HG02571 (cell line): Measurements from ENCODE around the gene DENND1A.
"Not testable (repeated sequence)": the region's sequence is repeated elsewhere in the genome, so short reads cannot be mapped to it uniquely, and the experiment has no call there.

Experiments
- ATAC-seq: cut with Tn5 transposase; IDR thresholded peaks from one replicate; pipeline ENCODE4 v1.9.1; 2021; ENCODE audit warnings: mild to moderate bottlenecking, moderate library complexity; ENCODE audit not compliant: unreplicated experiment

DENND1A gene

DNA sequence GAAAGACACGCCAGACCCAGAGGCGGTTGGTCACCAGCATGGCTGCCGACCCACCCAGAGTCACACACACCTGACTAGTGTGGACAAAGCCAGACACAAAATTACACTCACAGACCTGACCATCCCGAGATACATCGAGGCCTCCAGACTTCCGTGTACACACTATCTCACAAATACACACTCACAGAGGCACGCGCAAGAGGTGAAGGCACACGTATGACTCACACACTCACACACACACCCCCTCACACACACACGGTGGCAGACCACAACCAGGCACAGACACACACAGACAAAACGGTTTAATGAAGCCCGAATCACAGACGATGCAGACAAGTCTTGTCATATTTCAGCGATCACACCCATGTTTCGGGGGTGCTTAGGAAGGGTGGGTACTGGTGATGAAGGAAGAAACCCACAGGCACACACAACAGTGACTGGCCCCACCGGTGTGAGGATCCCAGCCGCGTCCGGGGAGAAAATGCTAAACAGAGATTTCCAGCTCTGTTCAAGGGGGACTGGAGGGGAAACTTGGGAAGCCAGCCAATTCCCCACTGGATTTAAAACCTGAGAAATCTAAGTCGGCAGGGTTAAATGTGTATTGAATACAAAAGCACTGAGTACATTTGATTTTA lies 522.6 kb downstream of the DENND1A start:
- ATAC-seq: no peak

DNA sequence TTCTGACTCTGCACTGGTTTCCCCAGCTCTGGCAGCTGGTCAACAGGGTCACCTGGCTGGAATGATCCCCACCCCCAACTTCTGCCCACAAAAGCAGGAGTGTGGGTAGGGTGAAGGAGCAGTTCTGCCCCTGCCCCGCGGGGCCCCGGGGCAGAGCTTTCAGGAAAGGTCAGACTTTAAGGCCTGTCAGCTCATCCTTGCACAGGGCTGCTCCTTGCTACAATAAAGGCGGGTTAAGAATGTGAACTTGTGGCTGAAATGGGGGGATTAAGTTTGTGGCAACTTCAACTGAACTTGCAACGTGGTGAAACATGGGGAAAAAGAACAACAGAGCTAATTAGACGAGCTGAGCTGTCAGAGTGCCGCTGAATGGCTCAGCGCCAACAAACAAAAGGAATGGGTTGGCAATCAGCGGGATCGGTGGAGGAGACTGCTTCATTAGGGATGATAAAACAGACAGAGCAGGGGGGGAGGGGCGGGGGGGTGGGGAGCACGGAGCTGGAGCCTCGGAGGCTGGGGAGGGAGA lies 523.2 kb downstream of the DENND1A start:
- ATAC-seq: no peak

DNA sequence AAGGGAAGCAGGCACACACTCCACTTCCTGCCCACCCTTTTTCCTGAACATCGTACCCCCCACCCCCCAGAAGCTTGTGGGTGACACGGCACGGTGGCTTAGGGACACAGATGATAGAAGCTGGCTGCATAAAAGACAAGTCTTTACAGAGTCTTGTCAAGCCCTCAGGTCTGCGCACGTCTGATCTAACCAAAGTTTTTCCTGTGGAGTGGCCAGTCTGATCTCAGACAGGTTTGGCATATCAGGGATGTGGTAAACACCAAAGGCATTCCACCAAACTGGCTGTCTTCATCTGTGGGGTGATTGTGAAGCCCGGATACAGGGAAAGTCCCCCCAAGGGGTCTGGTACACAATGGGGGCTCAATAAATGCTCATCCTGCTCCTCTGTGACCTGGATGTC lies 523.9 kb downstream of the DENND1A start:
- ATAC-seq: no peak

DNA sequence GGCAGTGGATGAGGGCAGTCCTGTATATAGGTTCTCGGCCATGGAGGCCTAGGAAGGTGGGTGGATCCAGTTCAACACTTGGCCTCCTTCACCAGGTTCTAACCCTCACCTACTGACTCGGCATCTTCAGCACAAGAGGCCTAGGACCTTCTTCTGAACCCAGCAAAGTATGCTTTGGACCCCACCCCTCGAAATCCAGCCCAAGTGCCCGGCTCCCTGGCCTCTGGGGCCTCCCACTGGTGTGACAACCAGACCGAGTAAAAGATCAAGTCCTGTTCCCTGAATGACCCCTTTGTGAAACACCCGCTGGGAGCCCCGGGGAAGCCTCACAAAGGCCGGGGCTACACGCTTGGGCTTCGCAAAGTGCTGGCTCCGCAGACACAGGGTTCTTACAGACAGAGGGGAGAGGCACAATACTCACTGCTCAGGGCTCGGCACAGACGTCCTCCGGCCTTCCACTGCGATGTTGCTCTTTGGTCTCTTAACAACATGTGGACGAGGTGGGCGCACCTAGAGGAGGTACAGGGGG lies 526.9 kb downstream of the DENND1A start:
- ATAC-seq: no peak

DNA sequence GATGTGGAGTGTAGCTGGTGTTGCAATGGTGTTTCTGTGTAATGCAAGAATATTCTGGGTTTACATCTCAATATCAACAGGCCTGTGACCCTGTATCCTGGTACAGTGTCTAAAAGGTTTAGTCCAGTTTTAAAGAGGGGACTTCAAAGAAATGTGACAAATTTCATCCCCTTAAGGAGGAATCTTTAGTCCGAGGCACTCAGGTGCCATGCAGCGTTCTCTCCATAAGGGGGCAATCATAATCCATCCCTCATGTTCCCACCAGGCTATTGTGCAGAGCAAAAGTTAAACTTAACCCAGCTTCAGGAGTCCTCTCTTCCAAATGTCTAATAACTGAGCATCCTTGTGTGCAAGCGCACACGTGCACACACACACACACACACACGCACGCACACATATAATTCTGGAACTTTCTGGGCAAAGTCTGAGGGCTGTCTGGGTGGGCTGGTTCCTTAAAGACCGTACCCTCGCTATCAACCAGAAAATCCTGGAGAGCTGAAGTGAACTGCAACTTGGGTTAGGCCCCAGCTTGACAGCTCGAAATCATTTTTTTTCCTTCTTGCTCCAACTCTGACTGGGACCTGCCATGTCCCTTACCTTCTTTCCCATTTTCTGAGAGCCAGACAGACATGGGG lies 527.9 kb downstream of the DENND1A start:
- no peak for ATAC-seq

DNA sequence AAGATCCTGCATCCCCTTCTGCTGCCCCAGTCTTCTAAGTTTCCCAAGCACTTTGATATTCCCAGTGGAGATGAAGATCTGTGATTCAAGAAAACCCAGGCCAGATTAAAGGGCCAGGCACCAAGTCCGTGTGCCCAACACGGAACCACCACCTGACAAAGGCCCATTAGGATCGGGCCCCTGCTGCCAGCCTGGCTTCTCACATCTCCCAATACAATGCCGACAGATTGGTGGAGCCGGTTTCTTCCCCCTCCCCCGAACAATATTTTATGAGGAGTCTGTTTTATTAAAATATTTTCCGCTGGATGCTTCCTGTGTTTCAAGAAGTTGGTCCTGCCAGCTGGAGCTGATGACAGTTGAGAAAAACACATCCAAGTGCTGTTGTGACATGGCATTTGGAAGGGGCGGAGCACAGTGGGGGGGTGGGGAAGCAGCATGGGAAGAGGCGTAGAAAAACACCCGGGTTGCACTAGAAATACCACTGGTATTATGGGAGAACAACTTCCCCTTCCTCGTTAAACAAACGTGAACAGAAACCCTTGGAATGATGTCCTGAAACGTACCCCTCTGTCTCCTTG lies 528.9 kb downstream of the DENND1A start:
- no peak for ATAC-seq

DNA sequence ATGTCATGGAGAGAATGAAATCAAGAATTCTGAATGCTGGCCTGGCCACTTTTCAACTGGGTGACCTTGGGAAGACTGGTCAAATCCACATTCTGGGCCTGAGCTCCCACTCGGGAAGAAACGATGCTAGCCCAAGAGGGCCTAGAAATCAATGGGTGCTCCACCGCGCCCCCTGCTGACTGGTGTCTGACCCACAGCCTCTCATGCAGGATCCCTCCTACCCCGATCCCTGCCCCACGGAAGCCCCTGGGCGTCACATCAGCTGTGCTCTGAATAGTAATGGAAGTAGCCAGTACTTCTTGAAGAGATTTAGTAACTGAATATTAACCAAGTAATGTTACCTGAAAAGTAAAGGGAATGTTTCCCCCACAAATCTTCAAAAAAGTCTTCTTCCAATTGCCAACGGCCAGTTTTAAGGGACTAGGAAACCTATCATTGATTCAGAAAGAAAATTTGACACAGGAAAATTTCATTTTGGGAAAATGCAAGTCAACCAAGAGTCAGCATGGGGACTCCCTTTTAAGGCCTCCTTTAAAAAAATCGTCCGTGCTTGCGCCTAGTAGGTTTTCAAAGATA lies 530.0 kb downstream of the DENND1A start:
- ATAC-seq: no peak

DNA sequence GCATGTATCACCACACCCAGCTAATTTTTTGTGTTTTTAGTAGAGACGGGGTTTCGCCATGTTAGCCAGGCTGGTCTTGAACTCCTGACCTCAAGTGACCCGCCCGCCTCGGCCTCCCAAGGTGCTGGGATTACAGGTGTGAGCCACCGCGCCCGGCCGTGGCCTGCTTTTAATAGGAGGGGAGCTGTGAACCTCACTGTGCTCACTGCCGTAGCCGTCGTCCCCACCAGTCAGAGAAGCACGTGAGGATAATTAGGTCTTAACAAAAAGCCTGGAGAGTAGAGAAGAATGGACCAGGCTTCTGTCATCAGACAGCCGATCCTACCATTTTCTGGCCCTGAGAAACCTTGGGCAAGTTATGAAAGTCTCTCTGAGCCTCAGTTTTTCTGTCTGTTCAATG lies 531.0 kb downstream of the DENND1A start:
- ATAC-seq: not testable (repeated sequence)

DNA sequence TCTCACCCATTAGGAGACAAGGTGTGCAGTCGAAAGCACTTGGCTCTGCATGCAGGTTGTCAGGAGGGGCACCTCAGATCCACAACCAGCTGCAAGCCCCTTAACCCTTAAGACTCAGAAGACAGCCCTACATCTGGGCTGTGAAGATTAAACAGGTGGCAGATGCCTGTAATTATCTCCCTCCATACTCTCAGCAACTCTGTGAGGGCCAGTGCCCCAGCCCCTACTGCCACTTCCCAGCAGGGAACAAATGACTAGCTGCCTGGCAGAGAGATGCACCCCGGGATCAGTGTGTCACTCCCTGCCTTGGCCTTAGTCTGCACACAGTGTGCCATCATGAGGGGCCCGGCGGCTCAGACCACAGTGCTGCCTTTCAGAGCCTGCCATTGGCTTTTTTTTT lies 532.0 kb downstream of the DENND1A start:
- ATAC-seq: no peak

DNA sequence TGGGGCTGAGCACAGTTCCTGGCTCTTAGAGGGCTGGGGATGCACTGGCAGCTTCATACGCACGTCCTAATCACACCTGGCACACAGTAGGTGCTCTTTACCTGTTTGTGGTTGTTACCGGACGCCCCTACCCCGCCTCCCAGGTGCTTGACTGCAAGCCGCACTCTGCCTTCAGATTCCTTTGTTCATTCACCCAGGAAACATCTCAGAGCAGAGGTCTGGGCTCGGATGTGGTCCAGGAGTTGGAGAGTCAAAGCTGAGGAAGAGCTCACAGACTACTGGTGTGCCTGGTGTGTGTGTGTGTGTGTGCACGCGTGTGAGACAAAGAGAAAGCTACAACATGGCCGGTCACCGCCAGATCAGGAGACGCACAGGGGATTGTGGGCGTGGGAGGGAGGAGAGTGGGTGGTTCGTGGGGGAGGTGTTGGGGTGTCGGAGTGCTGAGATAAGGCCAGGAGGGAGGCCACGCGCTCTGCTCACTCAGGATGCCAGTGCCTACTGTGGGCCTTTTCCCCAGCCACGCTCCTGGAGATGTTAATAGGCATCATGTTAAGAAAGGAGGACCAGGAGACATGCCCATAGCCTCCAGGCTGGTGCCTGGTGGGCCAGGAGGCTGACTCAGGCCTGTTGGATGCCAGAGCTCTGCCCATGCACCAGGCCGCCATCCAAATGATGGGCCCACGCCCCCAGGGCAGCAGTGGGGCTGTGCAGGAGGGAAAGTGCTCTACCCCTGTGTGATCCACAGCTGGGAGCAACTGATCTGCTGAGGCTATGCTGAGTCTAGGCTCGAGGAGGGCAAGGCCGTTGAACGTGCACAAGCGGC lies 534.0 kb downstream of the DENND1A start:
- no peak for ATAC-seq

DNA sequence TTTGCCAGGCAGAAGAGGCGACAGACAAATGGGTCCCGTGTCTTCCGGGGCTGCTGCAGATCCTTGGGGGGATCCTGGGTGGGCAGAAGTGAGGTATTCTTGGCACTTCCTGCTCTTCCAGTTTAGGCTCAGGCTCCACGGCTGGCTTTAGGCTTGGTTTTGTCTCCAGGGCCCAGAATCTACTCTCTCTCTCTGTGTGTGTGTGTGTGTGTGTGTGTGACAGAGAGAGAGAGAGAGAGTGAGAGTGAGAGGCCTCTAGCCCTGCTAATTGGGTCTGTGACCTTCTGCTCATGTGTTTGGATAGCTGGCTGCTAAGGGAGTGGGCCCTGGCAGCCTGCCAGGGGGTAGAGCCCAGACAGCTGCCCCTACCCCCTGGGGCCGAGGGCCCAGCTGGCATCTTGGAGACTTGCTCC lies 534.6 kb downstream of the DENND1A start:
- ATAC-seq: no peak

DNA sequence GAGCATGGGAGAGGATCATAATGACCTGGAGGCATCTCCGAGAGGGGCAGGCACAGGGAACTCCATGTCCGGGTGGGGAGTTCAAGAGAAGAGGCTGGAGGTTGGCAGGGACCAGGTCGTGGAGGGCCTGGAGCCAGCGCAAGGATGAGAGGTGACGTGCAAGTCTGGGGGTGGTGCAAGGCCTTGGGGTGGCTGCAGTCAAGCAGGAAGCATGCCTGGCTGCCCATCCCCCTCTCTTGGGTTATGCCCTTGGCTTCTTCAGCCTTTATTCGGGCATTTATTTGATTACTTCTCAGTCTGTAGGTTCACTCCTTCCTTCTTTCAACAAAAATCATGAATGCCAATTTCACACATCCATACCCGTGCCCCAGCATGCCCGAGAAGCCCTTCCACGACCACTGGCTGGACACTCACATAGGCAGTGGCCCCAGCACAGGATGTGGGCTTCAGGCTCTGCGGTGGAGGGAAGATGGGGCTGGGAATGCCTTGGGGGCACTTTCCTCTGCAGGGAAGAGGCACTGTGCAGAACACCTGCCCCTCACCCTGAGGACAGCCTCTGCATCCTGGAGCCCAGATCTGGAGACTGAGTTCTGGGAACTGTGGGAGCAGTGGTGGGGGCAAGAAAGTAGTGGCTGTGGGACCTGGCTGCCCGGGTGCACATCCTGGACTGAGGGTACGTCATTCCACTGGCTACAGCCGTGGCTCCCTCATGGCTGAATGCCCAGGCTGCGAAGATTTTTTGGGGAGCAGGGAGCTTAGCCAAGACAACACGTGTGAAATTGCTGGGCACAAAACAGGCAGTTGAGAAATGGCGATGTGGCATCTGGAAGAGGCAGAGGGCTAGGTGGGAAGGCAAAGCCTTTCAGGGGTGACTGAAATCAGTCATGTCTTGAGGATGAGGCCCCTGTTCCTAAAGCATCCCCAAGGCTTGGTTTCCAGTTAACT lies 535.4 kb downstream of the DENND1A start:
- ATAC-seq: no peak

DNA sequence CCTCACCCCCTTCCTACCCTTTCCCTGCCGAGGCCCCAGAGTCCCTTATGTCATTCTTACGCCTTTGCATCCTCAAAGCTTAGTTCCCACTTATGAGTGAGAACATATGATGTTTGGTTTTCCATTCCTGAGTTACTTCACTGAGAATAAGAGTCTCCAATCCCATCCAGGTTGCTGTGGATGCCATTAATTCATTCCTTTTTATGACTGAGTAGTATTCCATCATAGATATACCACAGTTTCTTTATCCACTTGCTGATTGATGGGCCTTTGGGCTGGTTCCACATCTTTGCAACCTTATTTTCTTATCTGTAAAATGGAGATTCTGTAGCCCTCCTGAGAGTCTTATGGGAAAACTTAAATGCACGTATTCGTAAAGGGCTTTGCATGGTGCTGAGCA lies 537.1 kb downstream of the DENND1A start:
- ATAC-seq: no peak

DNA sequence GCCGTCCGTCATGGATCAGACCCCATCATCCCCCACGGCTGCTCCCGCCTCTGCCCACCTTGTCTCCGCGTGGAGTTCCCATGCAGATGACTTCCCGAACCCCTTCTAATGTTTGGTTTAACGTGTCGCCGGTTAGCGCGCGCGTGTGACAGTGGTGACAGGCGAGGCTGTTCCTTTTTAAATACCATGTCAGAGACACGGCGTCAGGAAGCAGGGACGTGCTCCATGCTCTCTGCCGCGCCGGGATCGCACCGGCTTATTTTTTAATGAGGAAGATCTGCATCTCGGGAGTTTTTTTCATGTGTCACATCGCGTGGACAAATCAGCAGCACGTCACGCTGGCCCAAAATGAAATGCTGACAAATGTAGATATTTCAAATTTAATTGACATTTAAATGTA lies 538.0 kb downstream of the DENND1A start:
- no peak for ATAC-seq

DNA sequence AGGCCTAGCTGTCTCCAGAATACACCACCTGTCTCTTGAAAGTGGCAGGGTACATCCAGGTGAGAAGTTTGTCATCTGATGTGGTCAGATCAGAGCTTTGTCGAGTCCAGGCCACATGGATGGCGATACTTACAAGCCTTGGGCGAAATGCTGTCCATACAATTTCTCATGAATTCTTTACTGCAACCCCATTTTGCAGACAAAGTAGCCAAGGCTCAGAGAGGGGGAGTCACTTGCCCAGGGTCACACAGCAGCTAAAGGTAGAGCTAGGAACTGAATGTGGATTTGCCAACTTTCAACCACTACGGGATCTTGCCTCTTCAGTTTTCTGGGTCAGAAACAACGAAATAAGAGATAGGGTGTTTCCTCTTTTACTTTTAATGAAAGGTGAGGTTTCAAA lies 538.7 kb downstream of the DENND1A start:
- no peak for ATAC-seq

DNA sequence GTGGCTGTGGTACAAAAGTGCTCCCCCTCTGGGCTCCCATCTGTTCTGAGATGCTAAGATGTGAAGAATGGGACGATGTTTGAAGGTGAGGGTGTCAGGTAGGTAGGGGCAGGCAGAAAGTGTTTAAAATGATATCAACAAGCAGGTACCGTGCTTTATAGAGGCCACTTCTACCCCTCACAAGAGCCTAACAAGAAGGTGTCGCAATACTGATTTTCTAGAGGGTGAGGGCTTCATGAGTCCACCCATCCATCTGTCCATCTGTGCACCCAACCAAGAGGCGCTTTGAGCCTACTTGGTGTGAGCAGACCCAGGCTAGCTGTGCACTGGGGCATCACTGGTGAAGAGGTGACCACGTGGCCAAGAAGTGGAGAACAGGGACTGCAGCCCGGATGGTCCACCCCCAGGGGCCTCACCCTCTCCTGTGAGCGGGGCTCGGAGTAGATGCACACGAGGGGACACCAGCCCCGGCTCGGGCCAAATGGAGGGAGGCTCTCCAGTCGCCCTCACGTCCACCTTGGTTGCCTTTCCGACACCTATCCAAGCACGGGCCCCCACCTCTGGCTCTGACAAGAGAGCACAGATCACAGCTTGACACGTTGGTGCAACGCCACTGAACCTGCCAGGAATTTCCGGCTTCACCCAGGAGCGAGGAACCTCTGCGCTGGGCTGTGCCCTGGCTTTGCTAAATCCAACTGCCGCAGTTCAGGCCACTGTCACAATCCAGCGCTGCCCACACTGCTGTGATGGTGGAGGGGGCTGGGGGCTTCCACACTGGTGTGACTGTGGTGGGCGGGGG lies 539.4 kb downstream of the DENND1A start:
- ATAC-seq: no peak

DNA sequence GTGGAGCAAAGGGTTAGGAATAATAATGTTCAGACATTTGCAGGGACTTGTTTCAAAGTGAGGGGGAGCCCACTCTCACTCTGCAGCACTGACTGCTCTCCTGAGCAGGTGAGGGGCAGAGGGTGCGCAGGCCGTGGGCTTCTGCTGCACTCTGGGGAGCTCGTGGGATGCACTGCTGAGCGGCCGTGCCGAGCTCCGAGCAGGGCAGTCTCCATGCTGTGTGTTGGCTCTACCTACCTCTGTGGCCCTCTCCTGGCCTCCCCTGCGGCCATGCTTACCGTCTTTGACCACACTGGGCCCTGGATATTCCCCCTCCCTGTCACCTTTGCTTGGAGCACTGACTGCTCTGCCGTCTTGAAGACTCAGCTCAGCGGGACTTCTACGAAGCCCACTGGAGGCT lies 540.2 kb downstream of the DENND1A start:
- no peak for ATAC-seq

DNA sequence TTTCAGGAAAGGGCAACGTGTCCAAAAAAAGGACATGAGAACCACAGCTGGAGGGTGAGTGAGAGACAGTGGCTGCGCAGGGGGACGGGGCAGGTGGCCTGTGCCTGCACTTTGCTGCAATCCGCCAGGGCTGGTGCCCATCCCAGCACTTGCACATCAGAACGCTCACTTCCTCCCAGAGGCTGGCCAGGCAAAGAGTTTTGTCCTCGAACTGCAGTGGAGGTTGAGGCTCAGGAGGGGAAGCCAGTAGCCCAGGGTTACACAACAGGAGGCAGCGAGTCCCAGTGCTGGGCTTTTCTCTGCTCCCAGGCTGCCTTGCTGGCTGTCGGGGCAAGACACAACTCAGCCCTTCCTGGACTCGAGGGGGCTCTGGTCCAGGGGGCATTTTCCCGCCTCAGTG lies 540.9 kb downstream of the DENND1A start:
- no peak for ATAC-seq

DNA sequence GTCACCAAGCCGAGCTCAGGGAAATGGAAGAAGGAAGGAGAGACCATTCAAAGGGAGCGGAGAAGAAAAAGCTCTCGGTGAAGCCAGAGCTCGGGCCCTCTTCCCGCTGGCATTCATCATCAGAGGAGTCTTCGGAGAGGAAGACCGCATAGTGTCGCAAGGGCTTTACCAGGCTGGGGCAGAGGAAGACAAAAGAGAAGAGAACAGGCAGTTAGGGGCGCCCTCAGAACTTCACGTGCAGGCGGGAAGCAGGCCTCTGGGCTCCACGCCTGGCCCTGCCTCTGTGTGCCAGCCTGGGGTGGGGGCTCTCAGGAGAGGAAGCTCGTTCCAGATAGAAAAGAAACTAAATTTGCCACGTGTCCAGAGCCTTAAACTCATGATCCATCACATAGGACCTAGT lies 542.2 kb downstream of the DENND1A start:
- ATAC-seq: no peak
